H1 (cell line): Measurements from ENCODE around the gene CDH20. TPM values are rescaled to one million over a fixed set of nuclear protein-coding genes. Genes with fewer than 3 reads are reported as not detected.

ENCODE experiments used
- CTCF ChIA-PET: fragments of 300-600 bp; sonication (Branson Sonifier 250); formaldehyde crosslinking; loops from one replicate; lab custom pipeline; 2021; ENCODE audit not compliant: partially characterized antibody; lab: Charles Lee
- POLR2A ChIA-PET: fragments of 300-600 bp; sonication (Branson Sonifier 250); formaldehyde crosslinking; loops from one replicate; lab custom pipeline; 2021; ENCODE audit warnings: inconsistent platforms; ENCODE audit not compliant: partially characterized antibody; lab: Charles Lee
- DNase-seq, 2 experiments: peaks; one replicate each; pipeline versions ENCODE4 v3.0.0 to v3.0.0-alpha.2; 2010 to 2022; ENCODE audit warnings: low spot score in 2 of 2, low read depth in 1 of 2, mixed read lengths in 1 of 2
- FAIRE-seq: peaks from 2 replicates; lab custom pipeline; 2011; peaks lifted over from hg19 to GRCh38; lab: Jason Lieb, UNC
- H2AFZ ChIP-seq: 2 replicates; pipeline ENCODE4 v1.8.1; 2012; ENCODE audit warnings: low read length, inconsistent platforms
- H2AK5ac ChIP-seq: 2 replicates; pipeline ENCODE4 v1.6.1; 2013; ENCODE audit warnings: low read depth, low read length
- H2BK120ac ChIP-seq: replicated peaks from 2 replicates; pipeline ENCODE3; 2013; ENCODE audit warnings: low read depth, low read length, inconsistent platforms
- H2BK12ac ChIP-seq: 2 replicates; pipeline ENCODE4 v1.6.1; 2013; ENCODE audit warnings: low read depth, low read length
- H2BK15ac ChIP-seq: 2 replicates; pipeline ENCODE4 v1.6.1; 2013; ENCODE audit warnings: low read length
- H2BK20ac ChIP-seq: 2 replicates; pipeline ENCODE4 v1.6.1; 2013; ENCODE audit warnings: low read length
- H2BK5ac ChIP-seq: 2 replicates; pipeline ENCODE4 v1.6.1; 2013; ENCODE audit warnings: low read depth, low read length
- H3K14ac ChIP-seq: 2 replicates; pipeline ENCODE4 v1.6.1; 2013; ENCODE audit warnings: inconsistent platforms; ENCODE audit not compliant: insufficient read length
- H3K18ac ChIP-seq: 2 replicates; pipeline ENCODE4 v1.6.1; 2013; ENCODE audit warnings: low read length; ENCODE audit errors: extremely low read depth
- H3K23ac ChIP-seq: 2 replicates; pipeline ENCODE4 v1.6.1; 2013; ENCODE audit warnings: inconsistent platforms; ENCODE audit not compliant: insufficient read length
- H3K23me2 ChIP-seq: 2 replicates; pipeline ENCODE4 v1.6.1; 2013; ENCODE audit warnings: low read depth, low read length
- H3K27ac ChIP-seq: 2 replicates; pipeline ENCODE4 v1.6.1; 2011; ENCODE audit warnings: low read depth, low read length, inconsistent platforms
- H3K27me3 ChIP-seq, 4 experiments: replicated peaks in 1 of 4; 1 replicate in 1 of 4; 2 replicates in 3 of 4; pipeline versions ENCODE4 v1.6.1 to v1.8.1; 2011 to 2013; ENCODE audit warnings: low read length in 3 of 4, mild to moderate bottlenecking in 3 of 4, inconsistent platforms in 2 of 4, mixed read lengths in 2 of 4, moderate library complexity in 1 of 4; ENCODE audit not compliant: control insufficient read depth in 3 of 4, insufficient read depth in 3 of 4; ENCODE audit errors: extremely low read depth in 1 of 4
- H3K36me3 ChIP-seq, 4 experiments: 2 replicates each; pipeline versions ENCODE4 v1.6.1 to v1.8.1; 2011 to 2013; ENCODE audit warnings: mild to moderate bottlenecking in 4 of 4, low read length in 3 of 4, moderate library complexity in 2 of 4, control low read depth in 1 of 4, inconsistent platforms in 1 of 4; ENCODE audit not compliant: insufficient read depth in 4 of 4, control insufficient read depth in 2 of 4
- H3K4ac ChIP-seq: replicated peaks from 2 replicates; pipeline ENCODE3; 2013; ENCODE audit warnings: low read length, low read depth, mixed read lengths, inconsistent platforms; ENCODE audit not compliant: insufficient read length
- H3K4me1 ChIP-seq, 4 experiments: replicated peaks in 1 of 4; 1 replicate in 1 of 4; 2 replicates in 3 of 4; pipeline versions ENCODE4 v1.6.1 to v1.8.1; 2011 to 2013; ENCODE audit warnings: low read length in 3 of 4, inconsistent platforms in 2 of 4, mixed read lengths in 1 of 4; ENCODE audit not compliant: insufficient read depth in 4 of 4, control insufficient read depth in 3 of 4
- H3K4me2 ChIP-seq, 2 experiments: 2 replicates each; pipeline versions ENCODE4 v1.6.1 to v1.8.1; 2011 to 2013; ENCODE audit warnings: low read depth in 2 of 2, low read length in 2 of 2, control low read depth in 1 of 2, inconsistent platforms in 1 of 2, mild to moderate bottlenecking in 1 of 2; ENCODE audit not compliant: insufficient read depth in 1 of 2
- H3K4me3 ChIP-seq, 4 experiments: fragments of 200-600, 300-600 bp in 1 of 4; sonication (generic), shearing (Covaris generic), sonication (Bioruptor Twin) in 1 of 4; 2 replicates each; pipeline versions ENCODE4 v1.5.1 to v1.8.1; 2011 to 2016; ENCODE audit warnings: low read length in 4 of 4, low read depth in 3 of 4, control low read depth in 2 of 4, inconsistent platforms in 2 of 4, mild to moderate bottlenecking in 2 of 4, mixed read lengths in 1 of 4, moderate library complexity in 1 of 4; ENCODE audit not compliant: insufficient read depth in 2 of 4; ENCODE audit errors: extremely low read depth in 1 of 4
- H3K56ac ChIP-seq: replicated peaks from 2 replicates; pipeline ENCODE3; 2013; ENCODE audit warnings: low read depth, mild to moderate bottlenecking, mixed read lengths, low read length, inconsistent platforms; ENCODE audit not compliant: insufficient read length
- H3K79me1 ChIP-seq: 2 replicates; pipeline ENCODE4 v1.6.1; 2013; ENCODE audit warnings: low read depth, low read length, control low read depth
- H3K79me2 ChIP-seq, 2 experiments: 2 replicates each; pipeline versions ENCODE4 v1.6.1 to v1.8.1; 2012 to 2013; ENCODE audit warnings: low read length in 2 of 2, mild to moderate bottlenecking in 2 of 2, inconsistent platforms in 1 of 2; ENCODE audit not compliant: insufficient read depth in 2 of 2, control insufficient read depth in 1 of 2
- H3K9ac ChIP-seq, 4 experiments: replicated peaks in 1 of 4; 1 replicate in 1 of 4; 2 replicates in 3 of 4; pipeline versions ENCODE4 v1.6.1 to v1.8.1; 2011 to 2013; ENCODE audit warnings: low read depth in 3 of 4, low read length in 3 of 4, control low read depth in 2 of 4, mild to moderate bottlenecking in 2 of 4, moderate library complexity in 2 of 4, inconsistent platforms in 1 of 4; ENCODE audit errors: extremely low read depth in 1 of 4
- H3K9me3 ChIP-seq, 2 experiments: 2 replicates each; pipeline versions ENCODE4 v1.6.1 to v1.8.1; 2012 to 2013; ENCODE audit warnings: mild to moderate bottlenecking in 2 of 2, moderate library complexity in 2 of 2, control low read depth in 1 of 2, inconsistent platforms in 1 of 2, low read depth in 1 of 2, low read length in 1 of 2, mixed read lengths in 1 of 2; ENCODE audit not compliant: insufficient read depth in 2 of 2
- H4K20me1 ChIP-seq, 2 experiments: replicated peaks in 1 of 2; 2 replicates each; pipeline versions ENCODE3 to v1.8.1; 2011 to 2013; ENCODE audit warnings: inconsistent platforms in 2 of 2, low read length in 2 of 2, mild to moderate bottlenecking in 1 of 2; ENCODE audit not compliant: insufficient read depth in 2 of 2, control insufficient read depth in 1 of 2
- H4K5ac ChIP-seq: 2 replicates; pipeline ENCODE4 v1.6.1; 2013; ENCODE audit warnings: low read length, low read depth, mixed read lengths, inconsistent platforms; ENCODE audit not compliant: insufficient read length
- H4K8ac ChIP-seq: 2 replicates; pipeline ENCODE4 v1.8.0; 2013; ENCODE audit warnings: mild to moderate bottlenecking, moderate library complexity, low read length, inconsistent platforms; ENCODE audit not compliant: insufficient read depth; ENCODE audit errors: extremely low read depth
- H4K91ac ChIP-seq: replicated peaks from 2 replicates; pipeline ENCODE3; 2013; ENCODE audit warnings: low read length, mixed read lengths, inconsistent platforms; ENCODE audit not compliant: insufficient read length
- POLR2AphosphoS5 ChIP-seq: IDR thresholded peaks from 2 replicates; pipeline ENCODE4 v1.6.1; 2011; ENCODE audit warnings: low read depth, low read length
- WGBS, 2 experiments: shearing (Covaris generic) in 1 of 2; methylation state at CpG; one replicate each; pipeline versions ENCODE4 v1.1.6 to v1.1.7; 2013 to 2015; ENCODE audit warnings: low lambda C conversion rate in 2 of 2, mixed read lengths in 2 of 2, inconsistent platforms in 1 of 2, low coverage in 1 of 2, missing lambda C conversion rate in 1 of 2; ENCODE audit not compliant: insufficient replicate concordance in 2 of 2, insufficient coverage in 1 of 2, insufficient read length in 1 of 2; ENCODE audit errors: extremely low coverage in 1 of 2, missing lambda C conversion rate in 1 of 2; 5-methylcytosine and 5-hydroxymethylcytosine counted together
- polyA plus RNA-seq, 7 experiments: library from polyadenylated mRNA; depleted of rRNA in 3 of 7; stranded (reverse) in 5 of 7; unstranded in 2 of 7; fragments of >200 nt in 5 of 7; fragments of 200-250 nt in 2 of 7; gene quantifications; 1 replicate in 5 of 7; 2 replicates in 1 of 7; 4 replicates in 1 of 7; pipeline versions ENCODE4 v1.2.1 to v1.2.3, GENCODE V29; 2011 to 2013; ENCODE audit warnings: missing spikeins in 2 of 7, mixed read lengths in 2 of 7
- total RNA-seq: library from RNA; stranded (reverse); fragmentation: NEBNext Ultra II Directional; extraction: Animal tissue kit (Norgen Biotek cat#: 25700); gene quantifications from 2 replicates; pipeline ENCODE4 v1.2.1, GENCODE V29; 2021

Gene CDH20
- total and polyA plus RNA-seq, 2 of the 8 experiments (the other 6 are each of a cell fraction or from before 2014, with no cell fraction given): 0.07 to 0.12 TPM

DNA sequence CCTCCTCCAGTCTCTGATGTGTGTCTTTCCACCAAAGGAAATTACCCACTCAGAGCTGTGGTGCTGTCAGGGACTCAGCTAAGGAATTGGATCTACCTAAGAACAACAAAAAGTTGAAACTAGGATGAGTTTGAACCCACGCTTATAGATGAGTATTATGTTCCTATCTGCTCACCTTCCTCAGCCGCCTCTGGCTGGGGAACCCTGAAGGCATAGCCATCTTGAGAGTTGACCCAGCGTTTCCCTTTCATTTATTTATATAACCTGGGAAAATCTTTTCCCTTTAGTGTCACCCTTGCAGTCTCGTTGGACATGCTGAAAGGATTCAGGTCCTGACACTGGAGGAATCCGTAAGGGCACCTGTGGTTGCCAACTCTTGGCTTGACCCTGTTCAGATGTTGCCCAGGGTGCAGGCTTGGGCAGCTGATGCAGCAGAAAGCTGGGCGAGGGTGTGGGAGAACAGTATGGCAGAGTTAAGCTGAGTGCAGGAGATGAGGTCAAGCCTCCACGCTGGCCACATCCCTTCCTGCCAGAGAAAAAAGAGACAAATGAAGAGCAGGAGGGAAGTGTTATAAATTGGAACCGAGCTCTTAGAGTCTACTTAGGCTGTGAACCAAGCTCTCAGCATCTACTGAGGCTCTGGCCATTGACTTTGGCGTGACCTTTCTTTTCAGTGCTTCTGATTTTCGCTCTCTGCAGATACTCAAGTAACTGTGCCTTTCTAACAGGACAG is 1.9 kb downstream of the CDH20 start:
- ChIA-PET CTCF (interaction anchor here (0.7 to 5.2 kb wide), 4 partner anchors 10 to 167 kb away, joined by 3 to 36 read pairs (median 17); no protein-coding TSS in a partner anchor), POLR2A (no interaction called here)
- H3K27me3 ChIP-seq: peaks cover 0 to 25% (median 15%) of the 10 kb centered on the region in 4 experiments; a peak in 6 of 7 replicates
- peak overlapping the region in 2 of 4 experiments; percentile 50 to 69; a peak in 3 of 8 replicates for H3K4me3 ChIP-seq
- no peak overlapping the region for H4K91ac ChIP-seq
- H3K9ac ChIP-seq: no peak overlapping the region
- no peak for DNase-seq
- no peak overlapping the region for H2BK120ac ChIP-seq
- H3K36me3 ChIP-seq: no peaks in the 10 kb centered on the region
- H3K79me2 ChIP-seq: no peaks in the 10 kb centered on the region
- no peak overlapping the region for H4K5ac ChIP-seq
- H2AFZ ChIP-seq: no peak overlapping the region
- no peaks in the 10 kb centered on the region for H3K79me1 ChIP-seq
- peaks cover 17% of the 10 kb centered on the region; the same call in 1 of the 2 replicates for H3K23me2 ChIP-seq
- no peak overlapping the region for H3K18ac ChIP-seq
- no peak overlapping the region for H4K8ac ChIP-seq
- H2BK5ac ChIP-seq: no peak overlapping the region
- no peak overlapping the region for H3K23ac ChIP-seq
- H2BK15ac ChIP-seq: peak overlapping the region; percentile 19; the same call in 1 of the 2 replicates
- no peak overlapping the region for H3K56ac ChIP-seq
- H2BK20ac ChIP-seq: no peak overlapping the region
- FAIRE-seq: no peak
- 83% methylated on average over 10 of the region's 10 CpGs; no CpG with 5 or more reads in 1 of the 2 experiments for WGBS, 2 experiments
- H3K9me3 ChIP-seq: no peaks in the 10 kb centered on the region
- no peaks in the 10 kb centered on the region for H4K20me1 ChIP-seq
- H3K14ac ChIP-seq: no peak overlapping the region
- no peaks in the 10 kb centered on the region; a peak in 1 of 7 replicates for H3K4me1 ChIP-seq
- no peak overlapping the region for H2BK12ac ChIP-seq
- H3K27ac ChIP-seq: no peak overlapping the region
- H3K4ac ChIP-seq: no peak overlapping the region
- H3K4me2 ChIP-seq: peak overlapping the region; percentile 74 to 96; a peak in 3 of 4 replicates
- no peak overlapping the region for H2AK5ac ChIP-seq
- no peak for TF ChIP-seq POLR2AphosphoS5
